HepG2 (cell line): ENCODE measurements around the gene BAIAP2L2. TPM values are rescaled to one million over a fixed set of nuclear protein-coding genes. Genes with fewer than 3 reads are reported as not detected.
A peak's percentile ranks its signal among the peaks of the same experiment; 100 is the strongest.

Source experiments
- BCLAF1 ChIP-seq: fragments of 450-650 bp; IDR thresholded peaks from 2 replicates; pipeline ENCODE4 v1.6.1; 2017; ENCODE audit warnings: mild to moderate bottlenecking
- DNMT1 ChIP-seq: sonication (generic); formaldehyde crosslinking; IDR thresholded peaks from 2 replicates; pipeline ENCODE4 v1.5.1; 2020; ENCODE audit warnings: mild to moderate bottlenecking, missing genetic modification reagents
- FOXK1 ChIP-seq: sonication (generic); formaldehyde crosslinking; IDR thresholded peaks from 2 replicates; pipeline ENCODE4 v1.4.0; 2020; ENCODE audit warnings: low read depth, missing genetic modification reagents, borderline replicate concordance
- GATAD1 ChIP-seq: IDR thresholded peaks from 2 replicates; pipeline ENCODE4 v1.6.1; 2016; ENCODE audit warnings: missing genetic modification reagents, missing compliant biosample characterization
- HNRNPL ChIP-seq: fragments of 200-400 bp; formaldehyde crosslinking; IDR thresholded peaks from 2 replicates; pipeline ENCODE4 v1.6.1; 2017; ENCODE audit warnings: mild to moderate bottlenecking, low read depth, low read length
- MXD4 ChIP-seq: IDR thresholded peaks from 2 replicates; pipeline ENCODE4 v1.6.1; 2016; ENCODE audit warnings: mild to moderate bottlenecking, missing biosample characterization, missing genetic modification reagents
- PRDM10 ChIP-seq: sonication (generic); formaldehyde crosslinking; IDR thresholded peaks from 2 replicates; pipeline ENCODE4 v1.4.0; 2020; ENCODE audit warnings: low read depth, missing genetic modification reagents
- RARA ChIP-seq: IDR thresholded peaks from 2 replicates; pipeline ENCODE4 v1.6.1; 2016; ENCODE audit warnings: missing genetic modification reagents, missing compliant biosample characterization
- TCF12 ChIP-seq, 2 experiments: fragments of 450-650 bp in 1 of 2; sonication (generic) in 1 of 2; formaldehyde crosslinking in 1 of 2; IDR thresholded peaks; 2 replicates each; pipeline versions ENCODE4 v1.6.1 to v1.8.0; 2017 to 2022; ENCODE audit warnings: antibody characterized with exemption in 1 of 2, mild to moderate bottlenecking in 1 of 2, missing genetic modification reagents in 1 of 2, moderate library complexity in 1 of 2
- TCF7 ChIP-seq: sonication (generic); IDR thresholded peaks from 2 replicates; pipeline ENCODE4 v1.6.1; 2016; ENCODE audit warnings: antibody characterized with exemption, low read depth
- ZBTB39 ChIP-seq: sonication (generic); formaldehyde crosslinking; IDR thresholded peaks from 2 replicates; pipeline ENCODE4 v1.5.0; 2020; ENCODE audit warnings: missing genetic modification reagents
- polyA plus RNA-seq, 8 experiments: library from polyadenylated mRNA; depleted of rRNA in 3 of 8; stranded (reverse) in 7 of 8; unstranded in 1 of 8; fragments of >200 nt; fragmentation: Illumina TruSeq in 4 of 8; extraction: Trizol in 4 of 8; gene quantifications; 2 replicates each; pipeline versions ENCODE4 v1.2.1 to v1.2.3, GENCODE V29; 2011 to 2016; ENCODE audit warnings: low read depth in 4 of 8, missing spikeins in 1 of 8, mixed read lengths in 1 of 8; ENCODE audit not compliant: insufficient read depth in 1 of 8
- total RNA-seq, 5 experiments: library from RNA; depleted of rRNA; stranded (reverse); fragments of >200 nt; fragmentation: Illumina TruSeq; extraction: Trizol; gene quantifications; 2 replicates each; pipeline ENCODE4 v1.2.3, GENCODE V29; 2016; ENCODE audit warnings: low read depth in 1 of 5
- TF ChIP-seq, protein P1 (sequence below): sonication (generic); formaldehyde crosslinking; IDR thresholded peaks from 2 replicates; pipeline ENCODE4 v1.4.0; 2020; ENCODE audit warnings: missing genetic modification reagents

BAIAP2L2 gene
- total and polyA plus RNA-seq, 2 of the 13 experiments (the other 11 are each of a cell fraction or from before 2014, with no cell fraction given): 4.4 to 7.5 TPM

DNA sequence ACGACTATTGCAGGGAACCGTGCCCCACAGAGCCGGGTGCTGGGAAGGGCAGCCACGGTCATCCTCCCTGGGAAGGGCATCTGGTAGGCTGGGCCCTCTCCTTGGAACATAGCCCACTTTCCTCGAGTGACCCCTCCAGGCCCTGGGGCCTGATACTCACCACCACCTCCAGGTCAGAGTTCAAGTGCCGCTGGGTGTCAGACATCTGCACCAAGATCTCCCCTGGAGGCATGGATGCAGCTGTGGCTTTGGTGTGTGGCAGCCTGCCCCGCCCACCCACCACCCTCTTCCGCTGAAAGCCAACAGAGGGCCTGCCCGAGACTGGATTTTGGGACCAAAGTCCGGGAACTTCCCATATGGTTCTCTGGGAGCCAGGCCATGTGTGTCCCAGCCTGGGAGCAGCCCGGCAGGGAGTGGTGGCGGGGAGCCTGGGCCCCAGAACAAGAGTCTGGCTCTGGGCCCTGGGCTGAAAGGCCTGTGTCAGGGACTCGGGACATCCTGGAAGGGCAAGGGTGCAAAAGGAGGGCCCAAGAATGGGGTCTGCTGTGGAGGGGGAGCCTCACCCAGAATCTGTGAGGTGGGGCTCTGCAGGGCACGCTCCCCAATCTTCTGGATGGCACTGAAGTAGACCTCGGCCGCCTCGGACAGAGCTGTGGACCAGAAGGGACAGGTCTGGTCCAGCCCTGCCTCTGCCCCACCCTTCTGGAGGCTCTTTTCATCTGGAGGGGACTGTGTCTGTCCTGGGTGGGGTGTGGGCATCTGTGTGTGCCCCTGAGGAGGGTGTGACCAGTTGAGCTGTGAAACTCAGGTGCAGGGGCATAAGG lies 2.6 kb downstream of the BAIAP2L2 start (continued):
- TF ChIP-seq HNRNPL (peak; percentile 93), FOXK1 (CRISPR knock-in tag) (peak; percentile 18; the same call in 1 of the 2 replicates), PRDM10 (no peak), ZBTB39 (no peak), GATAD1 (CRISPR knock-in tag) (no peak), DNMT1 (CRISPR knock-in tag) (no peak), RARA (CRISPR knock-in tag) (peak; percentile 78), TCF12 (IDR thresholded peaks at IDR 0.05) (no peak), TCF12 (CRISPR knock-in tag; IDR thresholded peaks at IDR 0.05) (0 out of 2 replicates have a peak, but pooled peaks have one; percentile 8), BCLAF1 (no peak), TCF7 (0 out of 2 replicates have a peak, but pooled peaks have one; percentile 34), MXD4 (CRISPR knock-in tag) (peak; percentile 69)
- TF ChIP-seq, protein P1, sequence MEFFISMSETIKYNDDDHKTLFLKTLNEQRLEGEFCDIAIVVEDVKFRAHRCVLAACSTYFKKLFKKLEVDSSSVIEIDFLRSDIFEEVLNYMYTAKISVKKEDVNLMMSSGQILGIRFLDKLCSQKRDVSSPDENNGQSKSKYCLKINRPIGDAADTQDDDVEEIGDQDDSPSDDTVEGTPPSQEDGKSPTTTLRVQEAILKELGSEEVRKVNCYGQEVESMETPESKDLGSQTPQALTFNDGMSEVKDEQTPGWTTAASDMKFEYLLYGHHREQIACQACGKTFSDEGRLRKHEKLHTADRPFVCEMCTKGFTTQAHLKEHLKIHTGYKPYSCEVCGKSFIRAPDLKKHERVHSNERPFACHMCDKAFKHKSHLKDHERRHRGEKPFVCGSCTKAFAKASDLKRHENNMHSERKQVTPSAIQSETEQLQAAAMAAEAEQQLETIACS: no peak
